Astrocyte of the cerebellum (primary cell): Measurements from ENCODE around the gene CARD16.

Experiments used
- DNase-seq: peaks from one replicate; pipeline ENCODE4 v3.0.0-alpha.2; 2011; ENCODE audit warnings: low read depth
- H3K4me3 ChIP-seq: 2 replicates; pipeline ENCODE4 v1.5.1; 2011; ENCODE audit warnings: mild to moderate bottlenecking, low read depth, low read length, moderate library complexity
- CTCF ChIP-seq: IDR thresholded peaks from 2 replicates; pipeline ENCODE4 v1.5.1; 2012; ENCODE audit warnings: low read length, low read depth, moderate library complexity, mild to moderate bottlenecking; ENCODE audit errors: missing control alignments
- in situ Hi-C: cut with HindIII; loops from 2 replicates; pipeline ENCODE4 v1.10.0; 2017; ENCODE audit warnings: low sequenced_read_pairs

CARD16 gene

GRCh38 chr11:104991994-104992393 is 53.1 kb downstream of the CARD16 start:
- DNase-seq: no peak
- H3K4me3 ChIP-seq: no peak overlapping the region
- in situ Hi-C loops: no loop called here
- no peak for TF ChIP-seq CTCF
